Neural crest cell (in vitro differentiated cells): ENCODE data around the gene NXPH1. TPM values are rescaled to one million over a fixed set of nuclear protein-coding genes. Genes with fewer than 3 reads are reported as not detected.

Source experiments
- DNase-seq: peaks from one replicate; pipeline ENCODE4 v3.0.0; 2021; ENCODE audit warnings: low read depth, mixed read lengths, low spot score
- H3K27ac Mint-ChIP-seq: one replicate; pipeline ENCODE4 v1.8.0; 2021; ENCODE audit warnings: mild to moderate bottlenecking, mixed read lengths; ENCODE audit not compliant: unreplicated experiment
- H3K27me3 Mint-ChIP-seq: 2 replicates; pipeline ENCODE4 v1.8.0; 2021; ENCODE audit warnings: low read depth, mild to moderate bottlenecking, mixed read lengths
- H3K36me3 Mint-ChIP-seq: 2 replicates; pipeline ENCODE4 v1.8.0; 2021; ENCODE audit warnings: low read depth, mild to moderate bottlenecking, mixed read lengths
- H3K4me1 Mint-ChIP-seq: 2 replicates; pipeline ENCODE4 v1.8.0; 2021; ENCODE audit warnings: mixed read lengths
- H3K4me3 Mint-ChIP-seq: one replicate; pipeline ENCODE4 v1.8.0; 2021; ENCODE audit warnings: mild to moderate bottlenecking, mixed read lengths
- H3K9me3 Mint-ChIP-seq: 2 replicates; pipeline ENCODE4 v1.8.0; 2021; ENCODE audit warnings: mixed read lengths
- total RNA-seq: library from RNA; stranded (reverse); gene quantifications from 2 replicates; pipeline ENCODE4 v1.2.1, GENCODE V29; 2021
- TF ChIP-seq, protein P1 (sequence below): fragments of 200-600 bp; sonication (generic); conservative IDR thresholded peaks from 2 replicates; pipeline ENCODE4 v1.5.0; 2021; ENCODE audit warnings: antibody characterized with exemption, mild to moderate bottlenecking

NXPH1 gene
- total RNA-seq, 1 donor from 2014 or later: 1.0 TPM

DNA sequence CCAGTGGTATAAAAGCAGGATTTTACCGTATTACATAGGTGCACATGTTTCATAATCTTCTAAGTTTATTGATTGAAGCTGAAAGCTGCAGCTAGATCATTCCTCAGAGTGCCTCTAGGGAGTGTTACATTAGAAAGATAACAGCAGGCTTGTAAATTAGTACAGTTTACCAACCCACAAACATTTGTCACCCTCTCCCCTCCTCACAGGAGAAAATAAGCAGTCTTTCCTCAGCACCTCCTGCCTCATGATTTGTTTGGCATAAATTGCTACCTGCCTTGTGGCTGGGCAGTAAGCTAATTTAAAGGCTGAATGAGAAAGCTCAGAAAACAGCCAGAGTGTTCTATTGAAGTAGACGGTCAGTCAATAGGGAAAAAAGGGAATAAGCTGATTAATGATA lies 74.2 kb downstream of the NXPH1 start:
- H3K4me1 Mint-ChIP-seq: no peaks in the 10 kb centered on the region
- H3K9me3 Mint-ChIP-seq: no peaks in the 10 kb centered on the region
- H3K4me3 Mint-ChIP-seq: no peak overlapping the region
- H3K27me3 Mint-ChIP-seq: peaks cover 14% of the 10 kb centered on the region
- DNase-seq: no peak
- no peaks in the 10 kb centered on the region for H3K36me3 Mint-ChIP-seq
- TF ChIP-seq, protein P1, sequence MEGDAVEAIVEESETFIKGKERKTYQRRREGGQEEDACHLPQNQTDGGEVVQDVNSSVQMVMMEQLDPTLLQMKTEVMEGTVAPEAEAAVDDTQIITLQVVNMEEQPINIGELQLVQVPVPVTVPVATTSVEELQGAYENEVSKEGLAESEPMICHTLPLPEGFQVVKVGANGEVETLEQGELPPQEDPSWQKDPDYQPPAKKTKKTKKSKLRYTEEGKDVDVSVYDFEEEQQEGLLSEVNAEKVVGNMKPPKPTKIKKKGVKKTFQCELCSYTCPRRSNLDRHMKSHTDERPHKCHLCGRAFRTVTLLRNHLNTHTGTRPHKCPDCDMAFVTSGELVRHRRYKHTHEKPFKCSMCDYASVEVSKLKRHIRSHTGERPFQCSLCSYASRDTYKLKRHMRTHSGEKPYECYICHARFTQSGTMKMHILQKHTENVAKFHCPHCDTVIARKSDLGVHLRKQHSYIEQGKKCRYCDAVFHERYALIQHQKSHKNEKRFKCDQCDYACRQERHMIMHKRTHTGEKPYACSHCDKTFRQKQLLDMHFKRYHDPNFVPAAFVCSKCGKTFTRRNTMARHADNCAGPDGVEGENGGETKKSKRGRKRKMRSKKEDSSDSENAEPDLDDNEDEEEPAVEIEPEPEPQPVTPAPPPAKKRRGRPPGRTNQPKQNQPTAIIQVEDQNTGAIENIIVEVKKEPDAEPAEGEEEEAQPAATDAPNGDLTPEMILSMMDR: no peak
- no peak overlapping the region for H3K27ac Mint-ChIP-seq

- no peak overlapping the region for H3K27ac Mint-ChIP-seq
- H3K36me3 Mint-ChIP-seq: no peaks in the 10 kb centered on the region
Observed at GRCh38 chr7:8509621-8510020, 76.2 kb downstream of the NXPH1 start.

DNA sequence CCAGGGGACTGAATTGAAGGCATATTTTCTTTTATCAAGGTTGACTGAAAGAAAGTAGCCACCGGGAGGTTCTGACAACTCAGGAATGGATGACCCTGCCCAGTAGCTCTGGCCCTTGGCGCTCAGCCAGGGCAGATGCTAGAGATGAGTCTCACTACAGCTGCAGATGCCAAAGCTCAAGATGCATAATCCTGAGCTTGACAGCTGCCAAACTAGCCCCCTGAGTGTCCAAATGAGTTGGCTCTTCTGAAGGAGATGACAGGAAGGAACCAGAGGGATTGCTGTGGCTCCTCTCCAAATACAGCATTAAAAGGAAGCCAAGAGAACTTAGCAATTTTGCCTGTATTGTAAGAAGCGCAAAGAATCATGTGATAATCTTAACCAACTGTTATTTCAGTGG lies 78.4 kb downstream of the NXPH1 start:
- H3K9me3 Mint-ChIP-seq: no peaks in the 10 kb centered on the region
- no peaks in the 10 kb centered on the region for H3K36me3 Mint-ChIP-seq
- no peak overlapping the region for H3K27ac Mint-ChIP-seq
- H3K27me3 Mint-ChIP-seq: peaks cover 11% of the 10 kb centered on the region
- no peak for DNase-seq
- H3K4me3 Mint-ChIP-seq: no peak overlapping the region
- H3K4me1 Mint-ChIP-seq: no peaks in the 10 kb centered on the region
- TF ChIP-seq, protein P1: no peak

More at GRCh38 chr7:8509621-8510020, 76.2 kb downstream of the NXPH1 start:
- TF ChIP-seq, protein P1: no peak
- H3K4me3 Mint-ChIP-seq: no peak overlapping the region
- H3K9me3 Mint-ChIP-seq: no peaks in the 10 kb centered on the region
- DNase-seq: no peak
- H3K4me1 Mint-ChIP-seq: no peaks in the 10 kb centered on the region
- peaks cover 18% of the 10 kb centered on the region for H3K27me3 Mint-ChIP-seq

- Mint-ChIP-seq H3K36me3 (no peaks in the 10 kb centered on the region), H3K27ac (no peak overlapping the region), H3K4me3 (no peak overlapping the region), H3K4me1 (no peaks in the 10 kb centered on the region), H3K27me3 (peaks cover 4% of the 10 kb centered on the region), H3K9me3 (no peaks in the 10 kb centered on the region)
- DNase-seq: no peak
- TF ChIP-seq, protein P1: no peak
Observed at GRCh38 chr7:8514781-8515519, 81.5 kb downstream of the NXPH1 start.

DNA sequence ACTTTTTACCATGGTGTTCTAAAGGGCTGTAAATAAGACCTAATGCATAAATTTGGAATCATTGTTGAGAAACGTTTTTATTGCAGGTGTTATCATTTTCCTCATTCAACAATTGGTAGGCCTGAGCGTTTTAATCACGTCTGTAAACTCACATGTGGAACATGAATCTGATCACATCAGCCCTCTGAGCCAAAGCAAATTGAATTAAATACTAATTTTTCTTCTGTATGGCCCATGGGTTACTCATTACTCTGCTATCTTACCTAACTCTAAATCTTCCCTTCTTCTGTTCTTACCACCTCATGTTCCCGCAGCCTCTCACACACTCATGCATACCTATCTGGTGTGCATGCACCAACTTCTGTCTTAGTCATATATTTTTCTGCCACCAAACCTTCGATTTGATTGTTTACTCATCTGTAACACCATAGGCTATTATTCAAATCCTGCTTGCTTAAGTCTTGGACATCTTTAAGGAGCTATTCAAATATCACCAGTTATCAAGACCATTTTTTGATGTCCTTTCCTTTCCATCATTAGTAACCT lies 82.3 kb downstream of the NXPH1 start:
- Mint-ChIP-seq H3K36me3 (no peaks in the 10 kb centered on the region), H3K27me3 (peaks cover 4% of the 10 kb centered on the region), H3K27ac (no peak overlapping the region), H3K9me3 (no peaks in the 10 kb centered on the region), H3K4me3 (no peak overlapping the region), H3K4me1 (no peaks in the 10 kb centered on the region)
- DNase-seq: no peak
- TF ChIP-seq, protein P1: no peak
